Keratinocyte (primary cell): ENCODE data around the gene NOL7. TPM values are rescaled to one million over a fixed set of nuclear protein-coding genes. Genes with fewer than 3 reads are reported as not detected.

Source experiments
- DNase-seq: peaks from one replicate; pipeline ENCODE4 v3.0.0-alpha.2; 2011; ENCODE audit warnings: low read depth, missing footprints, low spot score
- FAIRE-seq: peaks from 2 replicates; lab custom pipeline; 2011; peaks lifted over from hg19 to GRCh38; lab: Jason Lieb, UNC
- H2AFZ ChIP-seq: 2 replicates; pipeline ENCODE4 v1.6.0; 2012; ENCODE audit warnings: low read length, control low read depth, inconsistent platforms; ENCODE audit not compliant: control insufficient read depth
- H3K27ac ChIP-seq: 2 replicates; pipeline ENCODE4 v1.5.1; 2011; ENCODE audit warnings: low read length; ENCODE audit not compliant: control insufficient read depth, insufficient read depth
- H3K27me3 ChIP-seq: 3 replicates; pipeline ENCODE4 v1.6.0; 2011; ENCODE audit warnings: low read length; ENCODE audit not compliant: control insufficient read depth, insufficient read depth; ENCODE audit errors: extremely low read depth
- H3K36me3 ChIP-seq, 2 experiments: 2 replicates in 1 of 2; 3 replicates in 1 of 2; pipeline ENCODE4 v1.5.1; 2011; ENCODE audit warnings: low read length in 2 of 2, mild to moderate bottlenecking in 1 of 2; ENCODE audit not compliant: control insufficient read depth in 2 of 2, insufficient read depth in 2 of 2; ENCODE audit errors: extremely low read depth in 1 of 2
- H3K4me1 ChIP-seq: 3 replicates; pipeline ENCODE4 v1.5.1; 2011; ENCODE audit warnings: low read length; ENCODE audit not compliant: control insufficient read depth, insufficient read depth; ENCODE audit errors: extremely low read depth
- H3K4me2 ChIP-seq: 3 replicates; pipeline ENCODE4 v1.6.0; 2011; ENCODE audit warnings: low read depth, low read length; ENCODE audit not compliant: control insufficient read depth, insufficient read depth; ENCODE audit errors: extremely low read depth
- H3K4me3 ChIP-seq, 3 experiments: fragments of 200-600 bp in 1 of 3; sonication (generic) in 1 of 3; 2 replicates in 2 of 3; 3 replicates in 1 of 3; pipeline ENCODE4 v1.5.1; 2011 to 2016; ENCODE audit warnings: low read length in 3 of 3, mild to moderate bottlenecking in 3 of 3, control low read depth in 2 of 3, inconsistent platforms in 1 of 3, low read depth in 1 of 3, mixed read lengths in 1 of 3, mixed run types in 1 of 3, moderate library complexity in 1 of 3; ENCODE audit not compliant: control insufficient read depth in 2 of 3, insufficient read depth in 2 of 3; ENCODE audit errors: extremely low read depth in 1 of 3
- H3K79me2 ChIP-seq: 2 replicates; pipeline ENCODE4 v1.6.0; 2012; ENCODE audit warnings: low read length; ENCODE audit not compliant: control insufficient read depth, insufficient read depth
- H3K9ac ChIP-seq: 3 replicates; pipeline ENCODE4 v1.6.0; 2011; ENCODE audit warnings: low read length; ENCODE audit not compliant: control insufficient read depth, insufficient read depth; ENCODE audit errors: extremely low read depth
- H3K9me1 ChIP-seq: 3 replicates; pipeline ENCODE4 v1.6.0; 2011; ENCODE audit warnings: low read length; ENCODE audit not compliant: control insufficient read depth, insufficient read depth; ENCODE audit errors: extremely low read depth
- H3K9me3 ChIP-seq: 2 replicates; pipeline ENCODE4 v1.5.1; 2012; ENCODE audit warnings: low read depth, low read length; ENCODE audit not compliant: control insufficient read depth
- H4K20me1 ChIP-seq: 3 replicates; pipeline ENCODE4 v1.6.0; 2011; ENCODE audit warnings: low read length; ENCODE audit not compliant: control insufficient read depth, insufficient read depth; ENCODE audit errors: extremely low read depth
- EZH2 ChIP-seq: IDR thresholded peaks from one replicate; pipeline ENCODE4 v1.6.1; 2012; ENCODE audit warnings: inconsistent platforms, mild to moderate bottlenecking, low read length, moderate library complexity
- dilution Hi-C: fragments of 300-500 bp; cut with MboI; formaldehyde crosslinking; loops from one replicate; pipeline ENCODE4 v1.7.0; 2020; ENCODE audit warnings: low sequenced_read_pairs; ENCODE audit not compliant: extremely low pct_ligation_motif_present
- polyA plus RNA-seq, 5 experiments: library from polyadenylated mRNA; depleted of rRNA in 3 of 5; stranded (reverse) in 3 of 5; stranded (forward) in 1 of 5; unstranded in 1 of 5; fragments of >200 nt; gene quantifications; 1 replicate in 1 of 5; 2 replicates in 3 of 5; 3 replicates in 1 of 5; pipeline versions ENCODE4 v1.2.1 to v1.2.3, GENCODE V29; 2011 to 2012; ENCODE audit warnings: missing spikeins in 2 of 5, low read depth in 1 of 5, low replicate concordance in 1 of 5
- TF ChIP-seq, protein P1 (sequence below), 3 experiments: IDR thresholded peaks in 1 of 3; conservative IDR thresholded peaks in 1 of 3; optimal IDR thresholded peaks in 1 of 3; 2 replicates in 2 of 3; 3 replicates in 1 of 3; pipeline versions ENCODE3 to v1.5.1; 2011; ENCODE audit warnings: low read length in 3 of 3, mild to moderate bottlenecking in 3 of 3, moderate library complexity in 2 of 3, control low read depth in 1 of 3, inconsistent platforms in 1 of 3; ENCODE audit not compliant: insufficient read depth in 2 of 3; ENCODE audit errors: extremely low read depth in 1 of 3

Gene NOL7
- polyA plus RNA-seq, 1 donor (not counting 4 experiments of a cell fraction or from before 2014, with no cell fraction given) = 45.3 TPM

DNA sequence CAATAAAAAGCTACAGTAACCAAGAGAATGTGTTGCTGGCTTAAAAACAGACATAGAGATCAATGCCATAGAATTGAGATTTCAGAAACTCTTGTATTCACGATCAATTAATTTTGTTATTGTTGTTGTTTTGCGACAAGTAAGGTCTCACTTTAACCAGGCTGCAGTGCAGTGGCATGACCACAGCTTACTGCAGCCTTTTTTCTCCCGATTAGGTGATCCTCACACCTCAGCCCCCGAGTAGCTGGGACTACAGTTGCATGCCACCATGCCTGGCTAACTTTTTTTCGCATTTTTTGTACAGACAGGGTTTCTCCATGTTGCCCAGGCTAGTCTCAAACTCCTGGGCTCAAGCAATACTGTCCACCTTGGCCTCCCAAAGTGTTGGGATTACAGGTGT is 54.3 kb downstream of the NOL7 start:
- Histone ChIP-seq H3K9me1 (no peaks in the 10 kb centered on the region), H4K20me1 (no peaks in the 10 kb centered on the region), H3K9ac (no peak overlapping the region), H3K4me1 (peaks cover 18% of the 10 kb centered on the region), H3K4me2 (no peak overlapping the region), H3K79me2 (peaks cover 84% of the 10 kb centered on the region), H3K9me3 (no peaks in the 10 kb centered on the region), H3K27me3 (no peaks in the 10 kb centered on the region), H3K4me3 (no peak overlapping the region), H3K27ac (no peak overlapping the region), H2AFZ (no peak overlapping the region), H3K36me3 (no peaks in the 10 kb centered on the region)
- dilution Hi-C loops = no loop called here
- DNase-seq (no peak), FAIRE-seq (no peak)
- TF ChIP-seq, protein P1, sequence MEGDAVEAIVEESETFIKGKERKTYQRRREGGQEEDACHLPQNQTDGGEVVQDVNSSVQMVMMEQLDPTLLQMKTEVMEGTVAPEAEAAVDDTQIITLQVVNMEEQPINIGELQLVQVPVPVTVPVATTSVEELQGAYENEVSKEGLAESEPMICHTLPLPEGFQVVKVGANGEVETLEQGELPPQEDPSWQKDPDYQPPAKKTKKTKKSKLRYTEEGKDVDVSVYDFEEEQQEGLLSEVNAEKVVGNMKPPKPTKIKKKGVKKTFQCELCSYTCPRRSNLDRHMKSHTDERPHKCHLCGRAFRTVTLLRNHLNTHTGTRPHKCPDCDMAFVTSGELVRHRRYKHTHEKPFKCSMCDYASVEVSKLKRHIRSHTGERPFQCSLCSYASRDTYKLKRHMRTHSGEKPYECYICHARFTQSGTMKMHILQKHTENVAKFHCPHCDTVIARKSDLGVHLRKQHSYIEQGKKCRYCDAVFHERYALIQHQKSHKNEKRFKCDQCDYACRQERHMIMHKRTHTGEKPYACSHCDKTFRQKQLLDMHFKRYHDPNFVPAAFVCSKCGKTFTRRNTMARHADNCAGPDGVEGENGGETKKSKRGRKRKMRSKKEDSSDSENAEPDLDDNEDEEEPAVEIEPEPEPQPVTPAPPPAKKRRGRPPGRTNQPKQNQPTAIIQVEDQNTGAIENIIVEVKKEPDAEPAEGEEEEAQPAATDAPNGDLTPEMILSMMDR (optimal IDR thresholded peaks at IDR 0.05 in 1 of 3, IDR thresholded peaks at IDR 0.05 in 1 of 3, conservative IDR thresholded peaks at IDR 0.05 in 1 of 3; ENCODE audit: extremely low read depth in 1 of 3, insufficient read depth in 2 of 3, low read length in 3 of 3) = no peak
- no peak for TF ChIP-seq EZH2

Other genes starting within 250 kb of the NOL7 start
- 7.2 to 8.9 TPM (median 7.4 TPM) in 3 replicates for gene GFOD1, start 127.7 kb upstream of the NOL7 start, polyA plus RNA-seq
- gene SIRT5, start 40.7 kb upstream of the NOL7 start, polyA plus RNA-seq = 8.1 to 9.1 TPM (median 8.6 TPM) in 3 replicates
- 26.0 to 36.7 TPM (median 36.6 TPM) in 3 replicates for gene RANBP9, start 96.5 kb downstream of the NOL7 start, polyA plus RNA-seq
- 8.3 to 15.3 TPM (median 12.2 TPM) in 3 replicates for gene MCUR1, start 199.2 kb downstream of the NOL7 start, polyA plus RNA-seq